Measurements from ENCODE around the gene IL1RAPL1.

DNA sequence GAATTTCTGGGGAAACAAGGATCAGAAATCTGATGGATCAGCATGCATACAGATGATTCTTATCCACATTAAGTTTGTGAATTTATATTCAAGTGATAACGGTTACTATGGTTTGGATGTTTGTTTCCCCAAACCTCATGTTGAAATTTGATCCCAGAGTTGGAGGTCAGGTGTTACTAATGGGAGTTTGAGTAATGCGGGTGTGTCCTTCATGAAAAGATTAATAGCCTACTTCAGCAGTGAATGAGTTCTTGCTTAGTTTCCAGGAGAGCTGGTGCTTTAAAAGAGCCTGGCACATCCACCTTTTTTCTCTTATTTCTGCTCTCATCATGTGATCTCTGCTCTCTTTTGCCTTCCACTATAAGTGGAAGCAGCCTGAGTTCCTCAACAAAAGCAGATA is 712.4 kb downstream of the IL1RAPL1 start:
- TF ChIP-seq, protein P1, sequence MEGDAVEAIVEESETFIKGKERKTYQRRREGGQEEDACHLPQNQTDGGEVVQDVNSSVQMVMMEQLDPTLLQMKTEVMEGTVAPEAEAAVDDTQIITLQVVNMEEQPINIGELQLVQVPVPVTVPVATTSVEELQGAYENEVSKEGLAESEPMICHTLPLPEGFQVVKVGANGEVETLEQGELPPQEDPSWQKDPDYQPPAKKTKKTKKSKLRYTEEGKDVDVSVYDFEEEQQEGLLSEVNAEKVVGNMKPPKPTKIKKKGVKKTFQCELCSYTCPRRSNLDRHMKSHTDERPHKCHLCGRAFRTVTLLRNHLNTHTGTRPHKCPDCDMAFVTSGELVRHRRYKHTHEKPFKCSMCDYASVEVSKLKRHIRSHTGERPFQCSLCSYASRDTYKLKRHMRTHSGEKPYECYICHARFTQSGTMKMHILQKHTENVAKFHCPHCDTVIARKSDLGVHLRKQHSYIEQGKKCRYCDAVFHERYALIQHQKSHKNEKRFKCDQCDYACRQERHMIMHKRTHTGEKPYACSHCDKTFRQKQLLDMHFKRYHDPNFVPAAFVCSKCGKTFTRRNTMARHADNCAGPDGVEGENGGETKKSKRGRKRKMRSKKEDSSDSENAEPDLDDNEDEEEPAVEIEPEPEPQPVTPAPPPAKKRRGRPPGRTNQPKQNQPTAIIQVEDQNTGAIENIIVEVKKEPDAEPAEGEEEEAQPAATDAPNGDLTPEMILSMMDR (IDR thresholded peaks at IDR 0.05), result no peak
- TF ChIP-seq POLR2A (IDR thresholded peaks at IDR 0.05), result no peak
